Pancreas (tissue), 10 donors: ENCODE results near the gene DUOX1. TPM values are rescaled to one million over a fixed set of nuclear protein-coding genes. Genes with fewer than 3 reads are reported as not detected.

Source experiments
- ATAC-seq, 4 donors: fragments of 200-7000 bp; cut with Tn5 transposase; one replicate each; pipeline versions ENCODE4 v1.8.0 to v1.9.1; 2020; ENCODE audit warnings: mild to moderate bottlenecking in 4 of 4, moderate library complexity in 4 of 4
- DNase-seq, 6 donors: peaks; one replicate each; pipeline ENCODE4 v3.0.0-alpha.2; 2020
- FAIRE-seq: peaks from 2 replicates; lab custom pipeline; 2012; peaks lifted over from hg19 to GRCh38; lab: Jason Lieb, UNC
- H3K27ac ChIP-seq, 4 donors: fragments of 200-600 bp; sonication (generic); 1 replicate in 3 of 4; 2 replicates in 1 of 4; pipeline versions ENCODE4 v1.5.0 to v1.8.0; 2020
- H3K27me3 ChIP-seq, 4 donors: fragments of 200-600 bp; one replicate each; pipeline ENCODE4 v1.8.0; 2021
- H3K36me3 ChIP-seq, 3 donors: fragments of 200-600 bp; sonication (generic) in 1 of 3; one replicate each; pipeline versions ENCODE4 v1.5.0 to v1.8.0; 2020 to 2021
- H3K4me1 ChIP-seq, 3 donors: fragments of 200-600 bp; one replicate each; pipeline ENCODE4 v1.8.0; 2021
- H3K4me3 ChIP-seq, 4 donors: fragments of 200-600 bp; sonication (generic) in 2 of 4; one replicate each; pipeline versions ENCODE4 v1.5.0 to v1.8.0; 2020 to 2021
- H3K9me3 ChIP-seq, 4 donors: fragments of 200-600 bp; one replicate each; pipeline ENCODE4 v1.8.0; 2021
- WGBS, 2 donors: extraction: QIAGEN DNeasy Blood & Tissue Kit; methylation state at CpG; one replicate each; pipeline ENCODE4 v1.1.7; 2013; 5-methylcytosine and 5-hydroxymethylcytosine counted together
- intact Hi-C, 3 donors: fragments of 100-400 bp; cut with DNase I; formaldehyde crosslinking; loops; one replicate each; pipeline versions ENCODE4 v1.11.1 to v1.14.2; 2022
- polyA plus RNA-seq, 2 donors: library from polyadenylated mRNA; stranded (reverse); fragments of 200-250 nt; gene quantifications; one replicate each; pipeline ENCODE4 v1.2.3, GENCODE V29; 2013
- total RNA-seq, 6 donors: library from RNA; stranded (reverse); fragmentation: NEBNext Ultra II Directional in 4 of 6; extraction: Animal tissue kit (Norgen Biotek cat#: 25700) in 4 of 6; gene quantifications; one replicate each; pipeline versions ENCODE4 v1.2.1 to v1.2.4, GENCODE V29; 2021 to 2023
- TF ChIP-seq, protein P1 (sequence below), 4 donors: fragments of 200-600 bp; sonication (generic) in 3 of 4; IDR thresholded peaks; one replicate each; pipeline versions ENCODE4 v1.5.0 to v1.8.0; 2021; ENCODE audit warnings: antibody characterized with exemption in 4 of 4
- donor health status: healthy with polysubstance abuse.
- donor health status: DM: no; HTN: no; CAD: no; lungs with moderate emphysema.
- donor health status: DM: no; HTN: no; CAD: no.
- donor health status: control.
- donor health status: control.
- donor health status: Bipolar disorder and iron deficiency.
- donor health status: DM: yes; HTN: yes; CAD: no.
- donor health status: DM: no; HTN: no; CAD: no.
- donor health status: DM: no; HTN: no; CAD: no.
- donor health status: DM: yes; HTN: yes; CAD: no.

Gene DUOX1
- total and polyA plus RNA-seq, 8 donors, result 0.14 to 0.97 (median 0.42) TPM

GRCh38 chr15:45197512-45197911 lies 67.7 kb downstream of the DUOX1 start:
- TF ChIP-seq, protein P1, sequence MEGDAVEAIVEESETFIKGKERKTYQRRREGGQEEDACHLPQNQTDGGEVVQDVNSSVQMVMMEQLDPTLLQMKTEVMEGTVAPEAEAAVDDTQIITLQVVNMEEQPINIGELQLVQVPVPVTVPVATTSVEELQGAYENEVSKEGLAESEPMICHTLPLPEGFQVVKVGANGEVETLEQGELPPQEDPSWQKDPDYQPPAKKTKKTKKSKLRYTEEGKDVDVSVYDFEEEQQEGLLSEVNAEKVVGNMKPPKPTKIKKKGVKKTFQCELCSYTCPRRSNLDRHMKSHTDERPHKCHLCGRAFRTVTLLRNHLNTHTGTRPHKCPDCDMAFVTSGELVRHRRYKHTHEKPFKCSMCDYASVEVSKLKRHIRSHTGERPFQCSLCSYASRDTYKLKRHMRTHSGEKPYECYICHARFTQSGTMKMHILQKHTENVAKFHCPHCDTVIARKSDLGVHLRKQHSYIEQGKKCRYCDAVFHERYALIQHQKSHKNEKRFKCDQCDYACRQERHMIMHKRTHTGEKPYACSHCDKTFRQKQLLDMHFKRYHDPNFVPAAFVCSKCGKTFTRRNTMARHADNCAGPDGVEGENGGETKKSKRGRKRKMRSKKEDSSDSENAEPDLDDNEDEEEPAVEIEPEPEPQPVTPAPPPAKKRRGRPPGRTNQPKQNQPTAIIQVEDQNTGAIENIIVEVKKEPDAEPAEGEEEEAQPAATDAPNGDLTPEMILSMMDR (IDR thresholded peaks at IDR 0.05), result no peak
- FAIRE-seq (no peak), DNase-seq (no peak), ATAC-seq (no peak)
- H3K27me3 ChIP-seq, result no peaks in the 10 kb centered on the region
- H3K9me3 ChIP-seq, result no peaks in the 10 kb centered on the region
- H3K4me3 ChIP-seq, result peak overlapping the region in 1 of 4 donors; percentile 57
- no peaks in the 10 kb centered on the region for H3K36me3 ChIP-seq
- H3K27ac ChIP-seq, result no peak overlapping the region
- intact Hi-C loops, result no loop called here
- peaks cover 0 to 5% (median 0%) of the 10 kb centered on the region in 3 donors for H3K4me1 ChIP-seq
- 93 to 96% methylated on average over 3 of the region's 3 CpGs for WGBS, 2 donors

- intact Hi-C loops, result no loop called here
- peak; percentile 61 to 77 (median 72) for ATAC-seq
- peaks cover 0 to 5% (median 0%) of the 10 kb centered on the region in 3 donors for H3K4me1 ChIP-seq
- H3K4me3 ChIP-seq, result peak overlapping the region; percentile 30 to 65 (median 52)
- 1% methylated on average over 42 of the region's 42 CpGs for WGBS, 2 donors
- H3K27ac ChIP-seq, result peak overlapping the region; percentile 93 to 99 (median 97)
- TF ChIP-seq, protein P1 (IDR thresholded peaks at IDR 0.05), result peak in 3 of 4 donors; percentile 28 to 39 (median 31)
- no peaks in the 10 kb centered on the region for H3K36me3 ChIP-seq
- FAIRE-seq, result peak; percentile 32
- DNase-seq, result peak; percentile 88 to 98 (median 92)
- H3K27me3 ChIP-seq, result no peaks in the 10 kb centered on the region
- no peaks in the 10 kb centered on the region for H3K9me3 ChIP-seq
These were observed 68.7 kb downstream of the DUOX1 start for GRCh38 chr15:45198337-45199135.

GRCh38 chr15:45199136-45199810 lies 69.5 kb downstream of the DUOX1 start:
- ATAC-seq, result peak; percentile 0 to 1 (median 0)
- WGBS, 2 donors, result 1 to 2% methylated on average over 25 of the region's 25 CpGs

DNA sequence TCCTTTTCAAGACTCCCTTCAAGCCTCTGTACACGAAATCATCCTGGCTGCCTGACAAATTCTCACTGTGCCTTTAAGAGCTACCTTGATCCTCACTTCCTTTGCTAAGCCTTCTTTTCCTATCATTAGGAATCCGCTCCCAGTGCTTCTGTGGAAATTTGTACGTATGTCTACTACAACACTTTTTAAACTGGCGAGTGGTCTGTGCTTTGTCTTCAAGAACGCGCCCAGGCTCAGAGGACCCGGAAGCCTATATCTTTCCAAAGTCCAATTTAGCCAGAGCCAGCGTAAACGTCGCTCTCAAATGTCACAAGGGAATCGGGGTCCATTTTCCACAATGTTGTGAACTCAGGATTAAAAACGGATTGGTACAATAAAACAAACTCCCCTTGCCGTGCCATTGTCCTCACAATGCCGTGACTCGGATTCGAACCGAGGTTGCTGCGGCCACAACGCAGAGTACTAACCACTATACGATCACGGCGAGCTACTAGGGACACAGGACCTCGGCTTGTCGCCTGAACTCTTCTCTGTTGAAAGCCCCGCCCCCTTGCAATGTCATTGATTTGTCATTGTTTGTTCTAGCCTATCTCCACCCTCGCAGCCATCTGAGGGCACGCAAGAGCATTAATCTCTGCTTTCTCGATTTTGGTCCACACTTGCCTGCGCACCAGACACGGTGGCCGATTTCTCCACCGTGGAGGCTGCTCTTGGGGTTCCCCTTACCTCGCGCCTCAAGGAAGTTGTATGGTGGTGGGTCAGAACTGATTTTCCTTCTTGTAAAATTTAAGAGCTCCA lies 70.4 kb downstream of the DUOX1 start:
- DNase-seq, result peak; percentile 94 to 99 (median 96)
- H3K27me3 ChIP-seq, result no peaks in the 10 kb centered on the region
- no peaks in the 10 kb centered on the region for H3K9me3 ChIP-seq
- H3K36me3 ChIP-seq, result no peaks in the 10 kb centered on the region
- TF ChIP-seq, protein P1 (IDR thresholded peaks at IDR 0.05), result no peak
- WGBS, 2 donors, result 0% methylated on average over 34 of the region's 34 CpGs
- peak overlapping the region; percentile 93 to 99 (median 97) for H3K27ac ChIP-seq
- no peak for FAIRE-seq
- peak overlapping the region; percentile 43 to 65 (median 52) for H3K4me3 ChIP-seq
- intact Hi-C loops, result no loop called here
- peak; percentile 70 to 89 (median 78) for ATAC-seq
- peaks cover 0 to 5% (median 0%) of the 10 kb centered on the region in 3 donors for H3K4me1 ChIP-seq

More at GRCh38 chr15:45199136-45199810, 69.5 kb downstream of the DUOX1 start:
- Histone ChIP-seq H3K27me3 (no peaks in the 10 kb centered on the region), H3K4me3 (peak overlapping the region; percentile 30 to 65 (median 52)), H3K36me3 (no peaks in the 10 kb centered on the region), H3K9me3 (no peaks in the 10 kb centered on the region), H3K27ac (peak overlapping the region; percentile 93 to 99 (median 97)), H3K4me1 (peaks cover 0 to 5% (median 0%) of the 10 kb centered on the region in 3 donors)
- TF ChIP-seq, protein P1 (IDR thresholded peaks at IDR 0.05), result no peak
- intact Hi-C loops, result no loop called here
- FAIRE-seq (no peak), DNase-seq (peak in 3 of 6 donors; percentile 23 to 76 (median 44))
